GM19328 (cell line): ENCODE measurements around the gene COQ4.

Experiments used
- ATAC-seq: cut with Tn5 transposase; IDR thresholded peaks from one replicate; pipeline ENCODE4 v1.9.1; 2021; ENCODE audit warnings: mild to moderate bottlenecking, moderate library complexity; ENCODE audit not compliant: unreplicated experiment

The COQ4 gene

GRCh38 chr9:128372188-128372641 is 49.6 kb downstream of the COQ4 start:
- ATAC-seq, result no peak

- ATAC-seq, result no peak
These were observed 50.1 kb downstream of the COQ4 start for GRCh38 chr9:128372784-128373183.

- no peak for ATAC-seq
These were observed 51.6 kb downstream of the COQ4 start for GRCh38 chr9:128374221-128374675.

DNA sequence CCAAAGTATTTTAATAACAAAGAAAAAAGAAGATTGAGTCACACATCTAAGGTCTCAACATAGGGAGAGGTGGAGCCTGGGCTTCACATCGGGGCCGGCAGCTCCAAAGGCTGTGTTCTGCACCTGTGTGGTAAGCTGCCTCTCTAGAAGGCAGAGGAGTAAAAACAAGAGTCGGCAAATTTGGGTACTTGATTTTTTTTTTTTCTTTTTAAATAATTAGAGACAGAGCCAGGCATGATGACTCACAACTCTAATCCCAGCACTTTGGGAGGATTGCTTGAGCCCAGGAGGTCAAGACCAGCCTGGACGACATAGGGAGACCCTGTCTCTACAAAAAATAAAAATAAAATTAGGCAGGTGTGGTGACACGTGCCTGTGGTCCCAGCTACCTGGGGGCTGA is 53.2 kb downstream of the COQ4 start:
- ATAC-seq, result no peak

DNA sequence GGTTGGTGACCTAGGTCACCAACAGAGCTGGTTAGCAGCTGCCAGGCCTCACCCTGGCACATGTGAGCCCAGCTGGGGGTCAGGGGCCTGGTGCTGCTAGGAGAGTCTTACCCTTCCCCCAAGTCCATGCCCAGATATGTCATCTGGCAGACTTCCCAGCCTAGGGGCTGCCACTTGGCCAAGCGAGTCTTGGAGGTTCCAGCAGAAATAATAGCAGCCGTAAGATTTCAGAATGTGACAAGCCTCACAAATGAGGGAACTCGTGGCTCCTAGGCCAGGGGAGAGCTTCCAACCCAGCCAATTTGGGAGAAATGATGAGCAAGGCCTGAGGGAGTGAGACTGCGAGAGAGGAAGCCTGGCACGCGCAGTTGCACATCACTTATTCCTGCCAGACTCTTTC is 59.6 kb downstream of the COQ4 start:
- no peak for ATAC-seq

GRCh38 chr9:128383007-128383753 is 60.5 kb downstream of the COQ4 start:
- no peak for ATAC-seq
